Left cardiac atrium (tissue), 4 donors: ENCODE results near the gene TLCD4. TPM values are rescaled to one million over a fixed set of nuclear protein-coding genes. Genes with fewer than 3 reads are reported as not detected.
A peak's percentile ranks its signal among the peaks of the same experiment; 100 is the strongest.

Experiments
- ATAC-seq, 2 donors: fragments of 200-7000 bp; cut with Tn5 transposase; one replicate each; pipeline ENCODE4 v1.9.1; 2020; ENCODE audit warnings: mild to moderate bottlenecking in 2 of 2, moderate library complexity in 2 of 2
- DNase-seq: peaks from one replicate; pipeline ENCODE4 v3.0.0-alpha.2; 2020
- intact Hi-C, 2 donors: fragments of 100-400 bp; cut with DNase I; formaldehyde crosslinking; loops; one replicate each; pipeline versions ENCODE4 v1.14.1 to v1.15.1; 2022 to 2023
- long read RNA-seq: library from polyadenylated mRNA; unstranded; transcript quantifications from one replicate; pipeline ENCODE4 v2.0.0, GENCODE V29; 2021
- total RNA-seq, 2 donors: library from RNA; stranded (reverse); fragmentation: NEBNext Ultra II Directional; extraction: Animal tissue kit (Norgen Biotek cat#: 25700); gene quantifications; one replicate each; pipeline ENCODE4 v1.2.1, GENCODE V29; 2021
- donor health status: DM: no; HTN: yes; CAD: no.
- donor health status: DM: no; HTN: yes; CAD: no; lungs with severe emphysema.
- donor health status: DM: yes; HTN: yes; CAD: no.
- donor health status: Dilated cardiomyopathy.

Gene TLCD4, protein sequence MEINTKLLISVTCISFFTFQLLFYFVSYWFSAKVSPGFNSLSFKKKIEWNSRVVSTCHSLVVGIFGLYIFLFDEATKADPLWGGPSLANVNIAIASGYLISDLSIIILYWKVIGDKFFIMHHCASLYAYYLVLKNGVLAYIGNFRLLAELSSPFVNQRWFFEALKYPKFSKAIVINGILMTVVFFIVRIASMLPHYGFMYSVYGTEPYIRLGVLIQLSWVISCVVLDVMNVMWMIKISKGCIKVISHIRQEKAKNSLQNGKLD
- 10 to 100 TPM; 43.4 to 48.3 TPM for total RNA-seq
- long read RNA-seq, full-length matches to known transcripts = 21 of 23 reads
- long read RNA-seq, partial matches to known transcripts = 0 of 23 reads
- long read RNA-seq, other reads (novel, unspliced or antisense) = 2 of 23 reads

DNA sequence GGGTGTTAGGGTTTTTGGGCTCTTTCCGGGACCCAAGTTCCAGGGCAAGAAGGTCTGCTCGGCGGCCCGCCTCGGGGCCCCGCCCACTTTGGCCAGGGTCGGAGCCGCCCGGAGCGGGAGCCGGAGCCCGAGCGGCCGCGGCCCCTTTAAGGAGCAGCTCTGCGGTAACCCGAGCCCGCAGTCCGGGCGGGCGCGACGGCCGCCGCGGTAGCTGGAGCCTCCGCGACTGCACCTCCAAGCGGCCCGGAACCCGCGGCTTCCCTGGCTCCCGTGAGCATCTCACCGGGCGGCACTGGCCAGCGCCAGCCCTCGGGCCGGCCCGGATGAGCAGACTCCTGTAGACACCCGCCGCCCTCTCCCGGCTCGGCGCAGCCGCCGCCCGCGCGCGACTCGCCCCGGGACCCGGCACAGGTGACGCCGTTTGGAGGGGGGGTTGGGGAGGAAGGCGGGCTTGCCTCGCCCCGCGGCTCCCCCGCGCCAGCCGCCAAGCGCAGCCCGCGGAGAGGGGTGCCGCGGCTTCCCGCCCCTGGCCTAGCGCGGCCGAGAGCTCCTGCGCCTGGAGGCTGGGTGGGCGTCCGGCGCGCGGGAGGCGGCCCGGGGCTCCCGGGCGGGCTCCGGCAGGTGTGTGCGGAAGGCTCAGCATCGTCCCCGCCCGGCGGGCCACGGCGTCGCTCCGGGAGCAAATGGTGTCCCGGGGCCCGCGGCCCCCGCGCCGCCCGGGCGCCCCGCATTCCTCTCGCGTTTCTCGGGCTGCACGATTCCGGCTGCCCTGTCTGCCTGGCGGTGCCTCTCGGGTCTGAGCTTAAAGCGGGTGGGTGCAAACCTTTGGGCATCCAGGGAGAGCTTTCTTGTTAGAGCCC is at the start of gene TLCD4:
TSS of gene TLCD4 (plus strand) at position 149 of the 860 bp plus-strand sequence. CDS start 26,547 bp downstream, outside the sequence.
- peak; percentile 94 to 97 for ATAC-seq
- intact Hi-C loops = loop anchor here (5.0 to 10.0 kb wide), 2 partner anchors 115 to 117 kb away; partner anchors contain the start of gene RWDD3 (in 2 of the 2)
- peak; percentile 75 for DNase-seq

DNA sequence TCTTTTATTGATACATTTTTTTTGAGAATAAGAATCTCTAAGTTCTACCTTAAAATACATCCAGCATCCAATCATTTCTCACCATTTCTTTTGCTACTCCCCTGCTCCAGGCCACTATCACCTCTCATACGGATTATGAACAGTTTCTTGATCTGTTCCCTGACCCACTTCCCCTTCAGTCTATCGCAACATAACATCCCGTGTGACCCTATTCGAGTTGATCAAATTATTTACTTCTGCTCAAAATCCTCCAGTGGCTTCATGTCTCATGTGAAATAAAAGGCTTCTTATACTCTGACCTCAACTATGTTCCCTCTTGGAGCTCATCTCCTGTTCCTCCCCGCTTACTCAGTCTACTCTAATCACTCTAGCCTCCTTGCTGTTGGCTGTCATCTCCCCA is 49.6 kb upstream of the TLCD4 start:
- no peak for DNase-seq
- no peak for ATAC-seq
- intact Hi-C loops = no loop called here

DNA sequence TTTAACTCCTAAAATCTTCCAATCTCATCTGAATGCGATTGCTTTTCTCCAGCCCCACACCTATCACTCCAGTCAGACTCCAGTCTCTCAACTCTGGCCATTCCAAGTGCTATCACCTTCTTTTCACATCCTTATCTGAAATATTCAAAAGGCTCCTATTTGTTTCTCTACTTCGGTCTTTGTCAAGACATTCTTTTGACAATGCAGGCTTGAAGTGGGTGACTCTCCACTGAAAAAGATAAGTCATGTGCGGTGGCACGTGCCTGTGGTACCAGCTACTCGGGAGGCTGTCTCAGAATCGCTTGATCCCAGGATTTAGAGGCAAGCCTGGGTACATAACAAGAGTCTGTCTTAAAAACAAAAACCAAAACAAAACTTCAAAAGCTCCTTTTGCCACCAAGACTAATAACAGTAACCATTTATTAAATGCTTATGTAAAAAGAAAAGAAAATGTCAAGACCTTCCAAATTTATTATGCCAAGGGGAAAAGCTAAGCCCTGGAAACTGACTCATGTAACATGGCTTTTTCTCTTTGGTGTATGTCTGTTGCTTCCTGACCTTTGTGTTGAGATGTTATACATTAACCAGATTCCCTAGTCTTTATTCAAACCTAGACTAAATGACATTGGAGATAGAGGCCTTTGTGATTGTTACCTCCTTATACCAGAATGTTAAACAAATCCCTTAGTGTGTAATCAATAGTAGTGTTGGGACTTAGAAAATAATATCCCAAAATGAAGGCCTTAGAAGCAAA is 48.0 kb upstream of the TLCD4 start:
- no peak for ATAC-seq

DNA sequence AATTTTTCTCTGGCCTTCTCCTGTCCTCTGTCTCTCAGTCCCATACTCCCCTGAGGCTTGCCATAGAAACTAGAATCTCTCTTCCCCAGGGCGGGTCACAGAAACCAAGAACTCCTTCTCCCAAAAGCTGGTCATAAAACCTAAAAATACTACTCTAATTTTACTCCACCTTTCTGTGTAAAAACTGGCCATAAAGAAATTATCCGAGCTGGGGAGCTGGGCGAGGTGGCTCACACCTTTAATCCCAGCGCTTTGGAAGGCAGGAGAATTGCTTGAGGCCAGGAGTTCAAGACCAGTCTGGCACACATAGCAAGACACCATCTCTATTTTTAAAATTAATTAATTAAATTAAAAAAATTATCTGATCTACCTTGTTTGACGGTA is 47.5 kb upstream of the TLCD4 start:
- intact Hi-C loops = loop anchor here (5.0 kb wide), 1 partner anchor 163 kb away; the partner anchor contains the start of gene RWDD3 (in 2 of the 2)
- DNase-seq (no peak), ATAC-seq (no peak)

More for the DNA sequence above, 48.0 kb upstream of the TLCD4 start:
- no peak for DNase-seq
- intact Hi-C loops = no loop called here

DNA sequence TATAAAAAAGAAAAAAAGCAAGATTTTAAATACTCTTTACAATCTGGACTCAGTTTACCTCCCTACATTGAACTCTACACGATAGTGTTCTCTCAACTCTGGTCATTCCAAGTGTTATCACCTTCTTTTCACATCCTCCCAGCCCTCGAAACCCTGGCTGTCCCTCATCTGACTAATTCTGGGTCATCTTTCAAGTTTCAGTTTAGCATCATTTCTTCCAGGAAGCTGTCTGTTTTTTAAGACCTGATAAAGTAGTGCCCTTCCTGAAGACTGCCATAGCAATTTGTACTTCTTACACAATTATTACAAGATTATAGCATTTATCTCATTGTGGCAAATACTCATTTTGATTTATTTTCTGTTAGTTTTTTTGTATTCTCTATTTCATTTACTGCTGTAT is 45.6 kb upstream of the TLCD4 start:
- no peak for ATAC-seq
- intact Hi-C loops = loop anchor here (5.0 kb wide), 1 partner anchor 161 kb away; the partner anchor contains the start of gene RWDD3 (in 2 of the 2)
- DNase-seq = no peak

DNA sequence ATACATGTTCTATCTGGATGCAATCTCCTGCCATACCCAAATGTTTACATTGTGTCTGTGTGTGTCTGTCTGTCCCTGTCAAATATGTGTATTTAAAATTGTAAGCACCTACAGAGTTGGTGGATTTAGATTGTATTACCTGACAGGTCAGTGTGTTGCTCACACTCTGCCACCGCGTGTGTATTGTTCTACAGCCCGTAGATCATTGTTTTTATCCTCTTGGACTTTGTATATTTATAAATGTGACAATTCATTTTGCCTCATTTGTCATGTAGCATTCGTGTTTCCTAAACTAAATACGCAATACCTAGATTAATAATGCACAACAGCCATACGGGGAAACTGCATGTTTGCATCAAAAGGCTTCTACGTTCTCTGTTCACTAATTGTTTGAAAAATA is 45.0 kb upstream of the TLCD4 start:
- ATAC-seq (no peak), DNase-seq (no peak)
- intact Hi-C loops = loop anchor here (5.0 kb wide), 1 partner anchor 160 kb away; the partner anchor contains the start of gene RWDD3 (in 2 of the 2)

DNA sequence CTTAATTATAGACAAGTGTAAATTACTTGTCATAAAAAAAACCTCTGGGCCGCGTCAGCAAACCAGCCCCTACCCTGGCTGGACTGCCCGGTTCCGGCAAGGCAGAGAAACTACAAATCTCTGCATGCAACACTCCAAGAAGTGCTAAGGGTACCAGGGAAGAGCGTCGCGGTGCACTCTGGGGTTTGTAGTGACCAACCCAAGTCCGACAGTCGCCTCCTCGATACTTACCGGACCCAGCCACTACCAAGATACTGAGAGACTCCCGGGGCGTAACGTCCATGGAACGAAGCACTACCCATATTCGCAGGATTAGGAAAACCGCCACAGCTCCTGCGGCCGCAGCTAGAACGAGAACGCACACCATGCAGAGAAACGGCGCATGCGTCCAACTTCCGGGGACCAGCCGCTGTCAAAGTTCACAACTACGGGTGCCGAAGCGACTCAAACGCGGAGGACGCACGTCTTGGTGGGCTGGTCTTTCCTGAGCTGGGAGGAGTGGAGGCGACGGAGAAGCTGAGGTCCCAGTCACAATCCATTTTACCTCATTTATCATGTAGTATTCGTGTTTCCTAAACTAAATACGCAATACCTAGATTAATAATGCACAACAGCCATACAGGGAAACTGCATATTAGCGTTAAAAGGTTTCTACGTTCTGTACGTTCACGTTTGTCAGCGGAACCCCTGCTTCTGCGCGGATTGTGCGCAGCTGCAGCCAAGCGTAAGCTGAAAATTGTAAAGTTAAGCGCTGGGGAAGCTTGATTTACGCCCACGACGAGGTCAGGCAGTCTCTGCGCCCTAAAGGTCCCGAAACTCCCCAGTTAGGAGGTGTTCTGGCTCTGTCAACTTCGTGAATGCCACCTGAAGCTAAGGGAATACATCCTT is 44.4 kb upstream of the TLCD4 start, which contains the start of gene ALG14:
TSS of gene ALG14 (minus strand) at position 420 of the 888 bp plus-strand sequence. CDS start at position 367, 53 bp downstream.
- intact Hi-C loops = loop anchor here (5.0 kb wide), 1 partner anchor 160 kb away; the partner anchor contains the start of gene RWDD3 (in 2 of the 2)
- DNase-seq (peak; percentile 95), ATAC-seq (peak; percentile 99)

DNA sequence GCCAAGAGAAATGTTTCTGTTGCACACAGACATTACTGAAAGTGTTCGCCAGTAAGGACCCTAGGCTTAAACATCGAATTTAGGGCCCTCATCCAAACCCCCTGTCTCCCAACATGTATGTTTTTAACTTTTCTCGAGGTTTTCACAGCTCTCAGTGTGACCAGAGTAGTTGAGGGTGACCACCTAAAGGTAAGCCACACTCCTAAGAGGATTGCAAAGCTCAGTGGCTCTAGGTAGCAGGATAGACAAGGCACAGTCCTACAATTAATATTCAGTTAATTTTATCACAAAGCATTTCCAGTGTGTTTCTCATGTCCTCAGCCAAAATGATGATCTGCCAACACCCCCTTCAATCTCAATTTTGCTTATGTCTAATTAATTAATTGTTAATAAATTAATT is 43.7 kb upstream of the TLCD4 start:
- intact Hi-C loops = loop anchor here (5.0 kb wide), 1 partner anchor 159 kb away; the partner anchor contains the start of gene RWDD3 (in 2 of the 2)
- no peak for DNase-seq
- peak in 1 of 2 donors; percentile 7 for ATAC-seq

DNA sequence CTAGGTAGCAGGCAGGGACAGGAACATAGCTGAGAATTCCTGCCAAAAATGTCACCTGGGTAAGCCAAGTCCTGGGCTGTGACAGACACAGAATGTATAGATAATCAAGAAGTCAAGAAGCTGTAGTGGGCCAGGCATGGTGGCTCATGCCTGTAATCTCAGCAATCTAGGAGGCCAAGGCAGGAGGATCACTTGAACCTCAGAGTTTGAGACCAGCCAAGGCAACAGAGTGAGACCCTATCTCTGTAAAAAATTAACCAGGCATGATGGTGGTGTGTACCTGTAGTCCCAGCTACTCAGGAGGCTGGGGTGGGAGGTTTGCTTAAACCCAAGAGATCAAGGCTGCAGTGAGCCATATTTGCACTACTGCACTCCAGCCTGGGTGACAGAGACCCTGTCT is 41.1 kb upstream of the TLCD4 start:
- DNase-seq = no peak
- intact Hi-C loops = no loop called here
- no peak for ATAC-seq

DNA sequence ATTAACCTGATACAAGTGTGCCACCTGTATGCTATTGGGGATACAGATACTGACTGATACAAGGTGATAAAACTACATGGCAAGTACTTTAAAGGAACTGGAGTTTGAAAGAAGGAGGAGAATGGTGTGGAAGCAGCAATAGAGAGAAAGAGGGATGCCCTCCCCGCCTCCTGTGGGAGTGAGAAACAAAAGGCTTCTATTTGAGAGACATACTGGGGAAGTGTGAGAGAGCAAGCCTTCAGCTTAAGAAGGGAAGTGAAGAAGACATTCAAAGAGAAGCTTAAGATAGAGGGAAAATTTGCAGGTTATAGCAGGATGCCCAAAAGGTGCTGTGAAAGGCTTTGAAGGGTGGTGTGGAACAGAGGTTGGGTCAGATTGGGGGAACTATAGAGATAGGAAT is 36.7 kb upstream of the TLCD4 start:
- intact Hi-C loops = no loop called here
- ATAC-seq (no peak), DNase-seq (no peak)

DNA sequence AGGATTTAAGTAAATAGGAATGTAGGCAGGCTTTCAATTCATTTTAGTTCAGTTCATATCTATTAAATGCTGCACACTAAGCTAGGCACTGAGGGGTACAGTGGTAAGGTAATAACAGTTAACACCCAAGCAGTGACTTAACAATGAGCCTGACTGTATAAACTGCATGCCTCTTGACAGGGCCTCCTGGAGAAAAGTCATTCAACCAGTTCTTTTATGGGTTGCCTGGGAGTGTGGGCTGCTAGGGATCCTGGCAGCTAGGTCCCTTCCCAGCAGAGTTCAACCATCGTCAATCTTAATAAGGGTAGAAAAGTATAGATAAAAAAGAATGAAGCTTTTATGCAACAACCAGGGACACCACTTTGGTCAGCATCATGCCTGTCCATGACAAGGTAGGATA is 36.3 kb upstream of the TLCD4 start:
- intact Hi-C loops = no loop called here
- ATAC-seq (no peak), DNase-seq (no peak)

DNA sequence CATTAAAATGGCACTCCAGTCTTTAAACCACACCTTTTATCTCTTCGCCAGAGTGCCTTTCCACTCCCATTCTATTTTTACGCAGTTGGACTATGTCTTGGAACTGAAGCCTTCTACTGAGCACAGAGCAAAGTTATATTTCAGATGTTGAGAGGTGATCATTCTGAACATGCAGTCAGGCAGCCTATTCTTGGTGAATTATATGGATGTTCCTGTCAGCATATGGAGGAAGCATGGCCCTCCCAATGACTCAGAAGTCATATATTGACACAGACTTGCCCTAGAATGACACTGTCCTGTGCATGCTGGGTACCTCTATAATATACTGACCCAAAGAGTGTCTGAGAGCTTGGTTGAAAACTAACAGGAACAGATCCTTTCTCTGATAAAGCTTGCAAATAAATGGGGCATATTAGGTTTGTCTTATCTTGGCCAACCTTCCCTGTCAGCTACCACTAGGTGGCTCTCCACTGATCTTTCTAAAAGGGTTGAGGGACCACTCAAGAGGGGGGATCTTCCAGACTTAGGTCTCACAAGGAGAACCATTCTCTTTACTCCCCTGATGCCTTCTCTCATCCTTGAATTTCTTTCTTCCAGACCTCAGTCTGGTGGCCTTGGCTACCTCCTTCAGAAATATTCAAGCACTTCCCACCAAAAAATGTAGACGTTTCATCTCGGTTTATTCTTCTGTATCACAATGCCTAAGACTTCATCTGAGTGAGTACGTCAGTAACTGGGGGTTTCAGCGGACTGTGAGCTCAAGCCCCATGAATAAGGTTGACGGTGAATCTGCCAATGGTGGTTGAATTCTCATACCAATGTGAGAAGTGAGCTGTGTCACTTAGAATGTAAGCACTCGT is 32.6 kb upstream of the TLCD4 start:
- no peak for DNase-seq
- intact Hi-C loops = loop anchor here in 1 of 2 donors (5.0 kb wide), 1 partner anchor 148 kb away; the partner anchor contains the start of gene RWDD3
- ATAC-seq = peak in 1 of 2 donors; percentile 43

DNA sequence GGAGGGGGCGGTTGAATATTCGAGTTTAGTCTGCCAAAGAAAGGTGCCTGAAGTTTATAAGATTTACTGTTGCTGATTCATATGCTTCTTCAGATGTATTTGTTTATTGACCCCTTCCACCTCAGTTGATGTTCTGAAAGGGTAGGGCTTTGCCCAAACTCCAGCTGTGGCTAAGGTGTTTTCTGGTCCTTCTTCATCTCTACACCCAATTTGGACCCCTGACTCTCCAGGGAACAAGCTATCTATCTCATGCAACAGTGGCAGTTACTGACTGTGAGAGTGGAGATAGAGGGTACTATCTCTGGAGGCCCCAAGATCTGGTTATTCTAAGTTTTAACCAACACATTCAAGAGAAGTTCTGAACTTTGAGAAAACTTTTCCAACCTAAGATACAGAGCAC is 31.8 kb upstream of the TLCD4 start:
- intact Hi-C loops = loop anchor here in 1 of 2 donors (5.0 kb wide), 1 partner anchor 147 kb away; the partner anchor contains the start of gene RWDD3
- ATAC-seq (no peak), DNase-seq (no peak)

DNA sequence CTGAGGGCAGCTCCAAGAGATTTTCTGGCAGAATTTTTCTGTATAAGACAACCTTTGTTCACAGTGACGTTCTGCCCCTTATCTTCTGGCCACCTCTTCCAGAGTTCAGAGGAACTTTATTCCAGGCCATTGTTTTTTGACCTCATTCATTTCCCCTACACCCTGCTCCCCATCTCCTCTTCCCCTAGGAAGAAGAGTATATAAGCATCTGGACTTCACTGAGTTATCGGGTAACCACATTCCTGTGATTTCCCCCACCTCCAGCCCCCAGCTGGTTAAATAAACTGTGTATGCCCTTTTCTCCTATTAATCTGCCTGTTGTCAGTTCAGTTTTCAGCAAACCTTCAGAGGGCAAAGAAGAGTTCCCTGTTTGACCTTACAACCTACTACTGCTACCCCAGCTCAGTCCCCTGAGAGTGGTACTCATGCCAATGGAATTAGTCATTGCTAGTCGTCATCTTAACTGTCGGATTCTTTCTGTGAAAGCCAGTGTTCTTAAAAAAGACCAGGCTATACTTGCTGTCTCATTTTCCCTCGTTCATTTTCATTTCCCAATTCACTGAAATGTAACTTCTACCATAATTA is 30.1 kb upstream of the TLCD4 start:
- peak; percentile 94 to 95 for ATAC-seq
- intact Hi-C loops = loop anchor here in 1 of 2 donors (5.0 kb wide), 1 partner anchor 145 kb away; the partner anchor contains the start of gene RWDD3
- no peak for DNase-seq

DNA sequence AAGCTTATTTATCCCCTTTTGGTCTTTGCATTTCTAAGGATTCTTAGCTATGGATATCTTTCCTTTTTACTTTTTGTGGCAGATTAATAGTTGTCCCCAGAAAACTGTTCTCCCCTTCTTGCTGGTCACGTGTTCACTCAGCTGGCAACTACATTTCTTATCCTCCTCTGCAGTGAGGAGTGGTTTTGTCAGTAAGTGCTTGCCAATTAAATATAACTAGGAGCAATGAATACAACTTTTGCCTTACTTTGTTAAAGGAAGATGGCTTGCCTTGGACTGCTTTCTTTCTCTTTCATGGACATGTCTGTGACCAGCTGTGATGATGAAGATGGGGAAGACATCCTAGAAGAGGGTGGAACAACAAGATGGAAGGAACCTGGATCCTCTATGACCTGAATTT is 28.9 kb upstream of the TLCD4 start:
- DNase-seq (no peak), ATAC-seq (no peak)
- intact Hi-C loops = loop anchor here in 1 of 2 donors (5.0 kb wide), 1 partner anchor 144 kb away; the partner anchor contains the start of gene RWDD3

DNA sequence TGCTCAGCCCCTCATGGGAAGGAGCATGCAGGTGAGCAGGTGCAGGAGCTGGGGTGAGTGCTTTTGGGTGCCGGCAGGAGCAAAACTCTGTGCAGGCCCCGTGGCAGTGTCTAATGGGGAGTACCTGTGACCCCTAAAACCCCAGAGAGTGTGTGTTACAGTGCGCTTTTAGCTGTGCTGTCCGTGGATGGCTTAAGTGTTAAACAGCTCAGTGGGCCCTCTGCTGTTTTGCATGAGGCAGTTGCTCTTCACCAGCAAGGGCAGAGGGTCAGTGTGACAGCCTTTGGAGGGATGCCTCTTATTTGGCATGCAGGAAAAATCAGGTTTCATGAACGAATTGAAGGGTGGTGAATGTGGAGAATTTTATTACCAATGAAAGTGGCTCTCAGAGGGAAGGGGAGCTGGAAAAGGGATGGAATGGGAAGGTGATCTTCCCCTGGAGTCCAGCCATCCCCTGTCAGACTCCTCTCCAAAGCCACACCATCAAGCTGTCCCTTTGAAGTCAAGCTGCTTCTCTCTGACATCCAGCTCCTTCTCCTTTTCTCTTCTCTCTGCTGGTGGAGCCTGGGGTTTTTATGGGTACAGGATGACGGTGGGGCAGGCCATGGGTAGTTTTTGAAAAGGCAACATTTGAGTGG is 27.4 kb upstream of the TLCD4 start:
- no peak for ATAC-seq
- intact Hi-C loops = loop anchor here in 1 of 2 donors (5.0 kb wide), 1 partner anchor 143 kb away; the partner anchor contains the start of gene RWDD3
- no peak for DNase-seq
